CD4-positive, alpha-beta T cell (primary cell): Measurements from ENCODE around the gene NAB2. TPM values are rescaled to one million over a fixed set of nuclear protein-coding genes. Genes with fewer than 3 reads are reported as not detected.

ENCODE experiments used
- ATAC-seq: fragments of 200-7000 bp; cut with Tn5 transposase; one replicate; pipeline ENCODE4 v1.10.0; 2022; ENCODE audit warnings: mild to moderate bottlenecking; ENCODE audit not compliant: poor library complexity
- CTCF ChIA-PET: fragments of 350-600 bp; sonication (Branson Sonifier 250); formaldehyde crosslinking; loops from one replicate; lab custom pipeline; 2021; ENCODE audit warnings: antibody characterized with exemption, inconsistent platforms; lab: Charles Lee
- POLR2A ChIA-PET: fragments of 350-600 bp; sonication (Branson Sonifier 250); formaldehyde crosslinking; loops from one replicate; lab custom pipeline; 2021; ENCODE audit warnings: antibody characterized with exemption, inconsistent platforms; lab: Charles Lee
- DNase-seq, 14 experiments: peaks; one replicate each; pipeline ENCODE4 v3.0.0-alpha.2; 2013 to 2020; ENCODE audit warnings: mixed read lengths in 2 of 14
- H3K27ac ChIP-seq, 2 donors: one replicate each; pipeline versions ENCODE4 v1.5.1 to v1.7.0; 2013; ENCODE audit warnings: low read length in 2 of 2, low read depth in 1 of 2, mild to moderate bottlenecking in 1 of 2
- H3K27me3 ChIP-seq, 2 experiments: 1 replicate in 1 of 2; 2 replicates in 1 of 2; pipeline versions ENCODE4 v1.6.1 to v1.7.0; 2013; ENCODE audit warnings: low read length in 2 of 2, control low read depth in 1 of 2, mild to moderate bottlenecking in 1 of 2, moderate library complexity in 1 of 2; ENCODE audit not compliant: insufficient read depth in 2 of 2, control insufficient read depth in 1 of 2
- H3K36me3 ChIP-seq: one replicate; pipeline ENCODE4 v1.6.1; 2013; ENCODE audit warnings: low read length, control low read depth; ENCODE audit not compliant: insufficient read depth
- H3K4me1 ChIP-seq: one replicate; pipeline ENCODE4 v1.6.1; 2013; ENCODE audit warnings: low read length, control low read depth; ENCODE audit not compliant: insufficient read depth
- H3K4me3 ChIP-seq: one replicate; pipeline ENCODE4 v1.5.1; 2013; ENCODE audit warnings: mild to moderate bottlenecking, low read length, moderate library complexity
- H3K9me3 ChIP-seq, 2 experiments: 1 replicate in 1 of 2; 2 replicates in 1 of 2; pipeline versions ENCODE4 v1.6.1 to v1.7.0; 2013; ENCODE audit warnings: low read length in 2 of 2, mild to moderate bottlenecking in 2 of 2, control low read depth in 1 of 2, moderate library complexity in 1 of 2; ENCODE audit not compliant: control insufficient read depth in 1 of 2, insufficient read depth in 1 of 2
- H3K27ac Mint-ChIP-seq: one replicate; pipeline ENCODE4 v1.8.0; 2020; ENCODE audit warnings: mixed read lengths
- H3K27me3 Mint-ChIP-seq: one replicate; pipeline ENCODE4 v1.8.0; 2021; ENCODE audit warnings: mixed read lengths
- H3K36me3 Mint-ChIP-seq: one replicate; pipeline ENCODE4 v1.8.0; 2021; ENCODE audit warnings: low read depth, mixed read lengths
- H3K4me1 Mint-ChIP-seq: one replicate; pipeline ENCODE4 v1.8.0; 2021; ENCODE audit warnings: low read depth, mixed read lengths
- H3K4me3 Mint-ChIP-seq: one replicate; pipeline ENCODE4 v1.8.0; 2020; ENCODE audit warnings: mild to moderate bottlenecking, mixed read lengths
- H3K9me3 Mint-ChIP-seq: one replicate; pipeline ENCODE4 v1.8.0; 2020; ENCODE audit warnings: mixed read lengths
- intact Hi-C, 2 experiments: fragments of 100-400 bp; cut with DNase I in 1 of 2; cut with micrococcal nuclease in 1 of 2; formaldehyde crosslinking; loops; one replicate each; pipeline versions ENCODE4 v1.15.1 to v1.9.0; 2023 to 2025; cut with DNase I, micrococcal nuclease
- total RNA-seq, 174 experiments: library from RNA in 2 of 174; stranded (reverse) in 2 of 174; gene quantifications; one replicate each; pipeline ENCODE4 v1.2.3 and lab custom pipeline; 2021 to 2026
- TF ChIP-seq, protein P1 (sequence below): fragments of 200-600 bp; IDR thresholded peaks from one replicate; pipeline ENCODE4 v1.8.0; 2022; ENCODE audit warnings: antibody characterized with exemption, mild to moderate bottlenecking

NAB2 gene
- total RNA-seq, 2 experiments from 2014 or later = 4.8 to 6.1 TPM

- peaks cover 5% of the 10 kb centered on the region for H3K4me1 ChIP-seq
- POLR2A ChIA-PET = interaction anchor here (0.6 kb wide), 1 partner anchor 167 kb away, joined by 3 read pairs; no protein-coding TSS in a partner anchor
- H3K36me3 Mint-ChIP-seq = no peaks in the 10 kb centered on the region
- no peak overlapping the region for H3K4me3 Mint-ChIP-seq
- intact Hi-C loops = no loop called here
- H3K27ac ChIP-seq = no peak overlapping the region
- CTCF ChIA-PET = no interaction called here
- H3K27me3 ChIP-seq = no peaks in the 10 kb centered on the region
- peaks cover 2% of the 10 kb centered on the region for H3K36me3 ChIP-seq
- TF ChIP-seq, protein P1, sequence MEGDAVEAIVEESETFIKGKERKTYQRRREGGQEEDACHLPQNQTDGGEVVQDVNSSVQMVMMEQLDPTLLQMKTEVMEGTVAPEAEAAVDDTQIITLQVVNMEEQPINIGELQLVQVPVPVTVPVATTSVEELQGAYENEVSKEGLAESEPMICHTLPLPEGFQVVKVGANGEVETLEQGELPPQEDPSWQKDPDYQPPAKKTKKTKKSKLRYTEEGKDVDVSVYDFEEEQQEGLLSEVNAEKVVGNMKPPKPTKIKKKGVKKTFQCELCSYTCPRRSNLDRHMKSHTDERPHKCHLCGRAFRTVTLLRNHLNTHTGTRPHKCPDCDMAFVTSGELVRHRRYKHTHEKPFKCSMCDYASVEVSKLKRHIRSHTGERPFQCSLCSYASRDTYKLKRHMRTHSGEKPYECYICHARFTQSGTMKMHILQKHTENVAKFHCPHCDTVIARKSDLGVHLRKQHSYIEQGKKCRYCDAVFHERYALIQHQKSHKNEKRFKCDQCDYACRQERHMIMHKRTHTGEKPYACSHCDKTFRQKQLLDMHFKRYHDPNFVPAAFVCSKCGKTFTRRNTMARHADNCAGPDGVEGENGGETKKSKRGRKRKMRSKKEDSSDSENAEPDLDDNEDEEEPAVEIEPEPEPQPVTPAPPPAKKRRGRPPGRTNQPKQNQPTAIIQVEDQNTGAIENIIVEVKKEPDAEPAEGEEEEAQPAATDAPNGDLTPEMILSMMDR = no peak
- peaks cover 6% of the 10 kb centered on the region for H3K4me1 Mint-ChIP-seq
- no peaks in the 10 kb centered on the region for H3K9me3 Mint-ChIP-seq
- H3K4me3 ChIP-seq = no peak overlapping the region
- no peaks in the 10 kb centered on the region for H3K9me3 ChIP-seq
- ATAC-seq (no peak), DNase-seq (no peak)
- no peaks in the 10 kb centered on the region for H3K27me3 Mint-ChIP-seq
- no peak overlapping the region for H3K27ac Mint-ChIP-seq
Observed at GRCh38 chr12:57142121-57142520, 53.2 kb downstream of the NAB2 start.

DNA sequence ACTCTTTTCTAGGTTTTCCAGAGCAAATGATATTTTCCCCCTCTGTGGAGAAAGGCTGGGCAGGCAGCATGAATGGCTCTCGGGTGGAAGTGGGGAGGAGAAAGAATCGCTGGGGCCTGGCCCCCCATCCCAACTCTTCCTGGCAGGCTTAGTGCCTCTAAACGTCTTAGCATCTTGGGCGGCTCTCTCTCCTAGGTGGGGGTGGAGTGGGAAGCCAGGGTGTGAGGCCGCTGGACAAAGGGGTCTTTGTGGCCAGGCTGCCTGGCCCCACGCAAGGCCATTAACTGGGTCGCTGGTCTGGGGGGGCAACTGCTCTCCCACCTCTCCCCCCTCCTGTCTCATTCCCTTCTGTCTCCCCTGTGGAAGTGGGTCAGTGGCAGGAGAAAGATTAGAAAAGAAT lies 53.8 kb downstream of the NAB2 start:
- TF ChIP-seq, protein P1 = no peak
- Mint-ChIP-seq H3K27ac (no peak overlapping the region), H3K36me3 (no peaks in the 10 kb centered on the region), H3K9me3 (no peaks in the 10 kb centered on the region), H3K4me1 (peaks cover 6% of the 10 kb centered on the region), H3K4me3 (no peak overlapping the region), H3K27me3 (no peaks in the 10 kb centered on the region)
- intact Hi-C loops = no loop called here
- ATAC-seq (no peak), DNase-seq (no peak)
- Histone ChIP-seq H3K27ac (no peak overlapping the region), H3K4me1 (peaks cover 5% of the 10 kb centered on the region), H3K36me3 (peaks cover 2% of the 10 kb centered on the region), H3K9me3 (no peaks in the 10 kb centered on the region), H3K27me3 (no peaks in the 10 kb centered on the region), H3K4me3 (no peak overlapping the region)
- POLR2A ChIA-PET = no interaction called here
- CTCF ChIA-PET = no interaction called here

DNA sequence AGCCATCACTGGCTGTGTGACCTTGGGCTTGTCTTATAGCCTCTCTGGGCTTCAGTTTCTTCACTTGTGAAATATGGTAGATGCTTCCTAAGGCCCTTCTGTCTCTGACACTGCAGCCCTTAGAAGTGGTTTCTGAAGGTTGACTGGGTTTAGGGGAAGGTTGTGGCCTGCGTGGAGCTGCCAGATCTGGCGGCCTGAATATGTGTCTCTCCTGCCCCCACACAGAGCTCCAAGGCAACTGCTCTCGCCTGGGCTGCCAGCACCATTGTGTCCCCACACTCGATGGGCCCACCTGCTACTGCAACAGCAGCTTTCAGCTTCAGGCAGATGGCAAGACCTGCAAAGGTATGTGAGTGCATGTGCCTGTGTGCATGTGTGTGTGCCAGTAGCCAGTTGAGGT lies 54.5 kb downstream of the NAB2 start:
- ChIA-PET POLR2A (interaction anchor here (0.6 kb wide), 1 partner anchor 117 kb away, joined by 3 read pairs; no protein-coding TSS in a partner anchor), CTCF (no interaction called here)
- TF ChIP-seq, protein P1 = no peak
- H3K4me1 Mint-ChIP-seq = peaks cover 6% of the 10 kb centered on the region
- no peaks in the 10 kb centered on the region for H3K36me3 Mint-ChIP-seq
- Histone ChIP-seq H3K9me3 (no peaks in the 10 kb centered on the region), H3K27ac (no peak overlapping the region), H3K27me3 (no peaks in the 10 kb centered on the region), H3K4me1 (peaks cover 5% of the 10 kb centered on the region), H3K36me3 (peaks cover 2% of the 10 kb centered on the region), H3K4me3 (no peak overlapping the region)
- ATAC-seq (no peak), DNase-seq (no peak)
- H3K4me3 Mint-ChIP-seq = no peak overlapping the region
- no peaks in the 10 kb centered on the region for H3K9me3 Mint-ChIP-seq
- intact Hi-C loops = no loop called here
- H3K27me3 Mint-ChIP-seq = no peaks in the 10 kb centered on the region
- H3K27ac Mint-ChIP-seq = no peak overlapping the region

Other genes starting within 250 kb of the NAB2 start
- gene SDR9C7, start 154.7 kb upstream of the NAB2 start, total RNA-seq = not detected
- gene RDH16, start 131.5 kb upstream of the NAB2 start, total RNA-seq = under 1 TPM; 0.30 to 0.34 TPM
- 1 to 10 TPM; 6.9 to 8.0 TPM for gene ZBTB39, start 82.6 kb upstream of the NAB2 start, total RNA-seq
- not detected for gene TAC3, start 72.6 kb upstream of the NAB2 start, total RNA-seq
- gene MYO1A, start 39.0 kb upstream of the NAB2 start, total RNA-seq = 1 to 10 TPM; 1.0 to 1.1 TPM
- 1 to 10 TPM; 7.2 to 9.9 TPM for gene NEMP1, start 10.3 kb upstream of the NAB2 start, total RNA-seq
- 100 to 1,000 TPM; 133 to 144 TPM for gene STAT6, start 22.2 kb downstream of the NAB2 start, total RNA-seq
- gene LRP1, start 39.4 kb downstream of the NAB2 start, total RNA-seq = 1 to 10 TPM; 6.6 to 8.5 TPM
- not detected for gene LRP1-AS, start 58.5 kb downstream of the NAB2 start, total RNA-seq
- not detected for gene NXPH4, start 127.7 kb downstream of the NAB2 start, total RNA-seq
- 10 to 100 TPM; 21.3 to 22.2 TPM for gene SHMT2, start 140.6 kb downstream of the NAB2 start, total RNA-seq
- 1 to 10 TPM; 2.0 to 3.0 TPM for gene STAC3, start 162.1 kb downstream of the NAB2 start, total RNA-seq